GM12872 (cell line): ENCODE results near the gene DNAJC5G.

Source experiments
- TF ChIP-seq, protein P1 (sequence below): IDR thresholded peaks from 3 replicates; pipeline ENCODE4 v1.5.1; 2011; ENCODE audit warnings: low read depth, mild to moderate bottlenecking, low read length, moderate library complexity; ENCODE audit not compliant: insufficient read depth

DNAJC5G gene

DNA sequence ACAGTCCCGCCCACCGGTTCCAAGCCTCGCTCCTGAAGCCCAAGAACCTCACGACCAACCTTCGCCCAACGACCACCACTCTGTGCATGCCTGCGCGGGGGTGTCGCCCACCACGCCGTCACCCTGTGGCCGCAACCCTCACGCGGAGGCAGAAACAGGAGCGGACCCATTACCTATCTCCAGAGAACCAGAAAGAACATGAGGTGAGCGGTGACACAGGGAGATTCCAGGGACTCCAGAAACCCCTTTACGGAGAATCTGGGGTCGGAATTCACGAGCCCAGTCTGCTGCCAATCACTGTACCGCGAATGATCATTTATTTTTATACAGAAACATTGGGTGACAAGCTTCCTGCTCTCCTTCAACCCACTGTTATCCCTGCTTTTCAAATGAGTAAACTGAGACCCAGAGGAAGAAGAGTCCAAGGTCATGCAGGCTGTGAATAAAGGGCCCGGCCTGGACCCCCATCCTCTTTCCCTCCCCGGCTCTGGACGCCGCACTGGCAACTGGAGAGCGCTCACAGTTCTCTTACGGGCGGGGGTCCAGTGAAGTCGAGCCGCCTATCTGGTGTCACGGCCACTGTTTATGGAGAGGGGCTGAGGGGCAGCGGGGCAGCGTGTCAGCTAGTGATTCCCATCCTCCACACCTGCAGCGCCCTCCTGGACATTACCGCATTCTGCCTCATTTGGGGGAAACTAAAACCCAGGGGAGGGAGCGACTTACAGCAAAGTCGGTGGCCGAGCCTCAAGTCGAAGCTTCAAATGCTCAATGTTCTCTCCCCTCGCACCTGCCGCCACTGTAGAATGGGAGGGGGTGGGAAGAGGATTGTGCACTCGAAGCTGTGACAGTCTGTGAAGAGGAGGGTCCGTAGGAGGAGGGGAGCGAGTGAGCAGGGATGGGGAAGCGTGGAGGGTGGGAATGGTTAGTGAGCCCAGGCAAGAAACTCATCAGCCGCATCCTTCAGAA lies 11.7 kb upstream of the DNAJC5G start:
- TF ChIP-seq, protein P1, sequence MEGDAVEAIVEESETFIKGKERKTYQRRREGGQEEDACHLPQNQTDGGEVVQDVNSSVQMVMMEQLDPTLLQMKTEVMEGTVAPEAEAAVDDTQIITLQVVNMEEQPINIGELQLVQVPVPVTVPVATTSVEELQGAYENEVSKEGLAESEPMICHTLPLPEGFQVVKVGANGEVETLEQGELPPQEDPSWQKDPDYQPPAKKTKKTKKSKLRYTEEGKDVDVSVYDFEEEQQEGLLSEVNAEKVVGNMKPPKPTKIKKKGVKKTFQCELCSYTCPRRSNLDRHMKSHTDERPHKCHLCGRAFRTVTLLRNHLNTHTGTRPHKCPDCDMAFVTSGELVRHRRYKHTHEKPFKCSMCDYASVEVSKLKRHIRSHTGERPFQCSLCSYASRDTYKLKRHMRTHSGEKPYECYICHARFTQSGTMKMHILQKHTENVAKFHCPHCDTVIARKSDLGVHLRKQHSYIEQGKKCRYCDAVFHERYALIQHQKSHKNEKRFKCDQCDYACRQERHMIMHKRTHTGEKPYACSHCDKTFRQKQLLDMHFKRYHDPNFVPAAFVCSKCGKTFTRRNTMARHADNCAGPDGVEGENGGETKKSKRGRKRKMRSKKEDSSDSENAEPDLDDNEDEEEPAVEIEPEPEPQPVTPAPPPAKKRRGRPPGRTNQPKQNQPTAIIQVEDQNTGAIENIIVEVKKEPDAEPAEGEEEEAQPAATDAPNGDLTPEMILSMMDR = no peak

DNA sequence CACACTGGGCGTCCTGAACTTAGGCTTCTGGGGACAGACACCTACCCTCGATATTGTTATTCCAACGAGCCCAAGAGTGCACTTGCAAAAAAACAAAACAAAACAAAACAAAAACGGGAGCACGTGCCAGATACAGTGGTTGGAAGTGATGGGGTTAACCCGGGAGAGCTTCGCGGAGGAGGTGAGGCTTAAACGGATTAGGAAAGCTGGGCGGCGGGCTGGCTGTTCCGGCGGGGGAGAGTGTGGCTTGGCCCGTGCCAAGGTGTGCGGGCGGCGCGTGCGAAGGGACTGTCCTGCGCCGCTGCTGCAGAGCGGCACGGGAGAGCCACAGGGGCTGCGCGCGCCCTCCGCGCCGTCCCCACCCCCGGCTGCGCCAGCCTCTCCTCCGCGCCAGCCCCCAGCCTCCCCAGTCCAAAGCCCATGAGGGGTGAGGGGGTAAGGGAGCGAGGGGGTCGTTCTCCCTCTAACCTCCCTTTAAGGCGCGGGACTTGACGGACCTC lies 10.9 kb upstream of the DNAJC5G start:
- TF ChIP-seq, protein P1 = no peak

DNA sequence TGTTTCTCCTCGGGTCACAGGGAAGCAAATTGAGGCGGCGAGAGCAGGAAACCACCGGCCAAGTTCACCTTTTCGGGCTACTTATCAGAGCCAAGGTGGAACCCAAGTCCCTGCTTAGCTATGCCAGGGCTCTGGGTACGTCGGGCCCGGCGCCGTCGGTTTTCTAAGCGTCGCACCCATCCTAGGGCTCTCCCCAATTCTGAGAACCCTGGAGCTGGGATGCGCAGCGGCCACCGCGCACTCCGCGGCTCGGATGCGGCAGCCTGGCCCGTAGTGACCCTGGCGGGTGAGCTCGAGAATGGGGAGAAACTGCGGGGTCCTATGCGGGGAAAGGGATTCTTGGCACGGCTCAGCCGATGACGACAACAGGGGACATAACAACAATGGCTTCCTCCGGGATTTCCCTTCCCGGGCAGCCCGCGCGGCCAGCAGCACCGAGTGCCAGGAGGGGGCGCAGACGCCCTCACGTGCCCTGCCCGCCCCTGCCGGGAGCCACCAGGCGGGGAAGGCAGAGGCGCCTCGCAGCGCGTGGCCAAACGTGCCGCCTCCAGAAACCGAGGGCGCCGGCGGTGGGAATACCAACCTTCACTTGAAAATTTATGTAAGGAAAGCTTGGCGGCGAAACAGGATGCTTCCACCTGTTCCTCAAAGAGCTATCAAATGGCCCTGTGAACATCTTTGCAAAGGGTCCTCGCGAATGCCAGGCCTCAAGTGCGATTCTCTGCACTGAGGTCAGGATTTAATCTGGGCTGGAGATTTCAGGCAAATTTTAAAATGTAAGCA lies 10.3 kb upstream of the DNAJC5G start:
- TF ChIP-seq, protein P1 = peak; percentile 74

DNA sequence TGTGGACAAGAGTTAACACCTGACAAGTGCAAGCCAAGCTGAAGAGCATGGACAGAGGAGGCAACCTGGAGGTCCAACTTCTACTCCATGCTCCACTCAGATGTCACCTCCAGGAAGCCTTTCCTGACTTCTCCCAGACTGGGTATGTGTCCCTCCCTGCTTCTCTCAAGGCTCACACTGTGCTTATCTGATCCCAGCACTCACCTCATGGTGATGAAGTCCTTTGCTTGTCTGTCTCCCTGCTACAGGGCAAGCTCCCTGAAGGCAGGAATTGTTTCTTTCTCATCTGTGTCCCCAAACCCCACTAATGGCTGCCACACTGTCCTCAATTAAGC lies 9.7 kb upstream of the DNAJC5G start:
- TF ChIP-seq, protein P1 = no peak

DNA sequence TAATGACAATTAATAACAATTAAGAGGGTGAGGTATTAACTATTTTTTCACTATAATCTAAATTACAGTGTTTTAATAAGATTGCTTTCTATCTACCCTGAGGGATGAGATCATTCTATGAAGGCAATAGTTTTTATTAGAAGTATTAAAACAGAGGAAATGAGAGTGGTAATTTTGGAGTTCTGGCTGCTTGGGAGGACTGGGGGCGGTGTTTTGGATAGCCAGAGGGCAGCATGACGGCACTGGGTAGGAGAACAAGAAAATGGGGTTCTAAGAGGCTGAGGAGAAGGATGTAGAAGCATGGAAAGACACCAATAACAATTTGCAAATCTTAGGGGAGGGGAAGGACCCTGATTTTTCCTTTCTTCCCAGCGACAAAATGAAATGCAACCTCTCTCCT lies 5.1 kb upstream of the DNAJC5G start:
- TF ChIP-seq, protein P1 = no peak

DNA sequence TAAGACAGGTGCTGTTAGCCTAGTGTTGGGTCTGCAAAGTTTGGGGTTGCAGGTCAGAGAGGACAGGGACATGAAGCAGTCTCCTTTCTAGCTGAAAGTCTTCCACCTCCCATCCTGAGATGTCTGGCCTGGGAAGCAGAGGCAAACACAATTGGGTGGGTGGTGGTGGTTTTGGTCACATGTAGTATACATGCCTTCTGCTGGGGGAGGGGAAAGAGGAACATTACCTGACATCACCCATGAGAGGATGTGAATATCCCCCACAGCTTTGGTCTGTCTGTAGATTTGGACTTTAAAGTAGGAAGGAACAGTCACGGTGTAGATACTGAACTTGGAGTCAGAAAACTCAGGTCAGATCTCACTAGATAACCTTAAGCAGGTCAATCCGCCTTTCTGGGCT lies 4.6 kb upstream of the DNAJC5G start:
- TF ChIP-seq, protein P1 = no peak

DNA sequence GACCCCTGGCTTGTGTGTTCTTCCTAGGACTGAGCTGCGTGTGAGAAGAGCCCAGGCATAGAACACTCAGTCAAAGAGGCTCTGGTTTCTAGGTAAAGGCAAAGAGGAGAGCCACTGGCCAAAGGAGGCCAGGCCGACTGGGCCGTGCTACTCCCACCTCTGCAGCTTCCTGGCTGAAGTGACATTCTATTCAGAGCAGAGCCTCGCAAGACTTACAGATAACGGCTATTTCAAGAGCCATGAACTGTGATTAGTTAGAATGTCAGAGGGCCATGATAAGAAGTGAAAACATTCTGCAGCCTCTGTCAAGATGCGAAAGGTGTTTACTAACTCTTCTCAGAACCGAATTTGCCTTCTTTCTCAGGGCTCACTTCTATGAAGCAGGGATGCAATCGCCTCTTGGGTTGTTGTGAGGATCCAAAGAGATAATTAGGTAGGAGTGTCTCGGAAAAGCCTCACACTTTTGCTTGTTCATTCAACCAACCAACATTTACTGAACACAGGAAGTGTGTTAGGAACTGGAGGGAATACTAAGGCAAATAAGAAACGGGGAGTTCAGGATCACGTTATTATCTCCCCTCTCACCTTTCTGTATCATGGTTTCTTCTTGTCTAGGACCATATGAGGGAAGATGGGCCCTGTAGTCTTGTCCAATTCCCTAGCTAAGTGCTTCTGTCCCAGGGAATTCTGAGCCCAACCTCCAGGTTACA lies 3.4 kb upstream of the DNAJC5G start:
- TF ChIP-seq, protein P1 = no peak
